Stimulated activated CD8-positive, alpha-beta memory T cell treated with anti-CD3 and anti-CD28 coated beads, Interleukin-4, amount 100 ng/mL, for 24 hours (primary cell): ENCODE data around the gene TACC2.

Experiments used
- DNase-seq: peaks from one replicate; pipeline ENCODE4 v3.0.0-alpha.2; 2020; ENCODE audit warnings: low read depth

TACC2 gene

DNA sequence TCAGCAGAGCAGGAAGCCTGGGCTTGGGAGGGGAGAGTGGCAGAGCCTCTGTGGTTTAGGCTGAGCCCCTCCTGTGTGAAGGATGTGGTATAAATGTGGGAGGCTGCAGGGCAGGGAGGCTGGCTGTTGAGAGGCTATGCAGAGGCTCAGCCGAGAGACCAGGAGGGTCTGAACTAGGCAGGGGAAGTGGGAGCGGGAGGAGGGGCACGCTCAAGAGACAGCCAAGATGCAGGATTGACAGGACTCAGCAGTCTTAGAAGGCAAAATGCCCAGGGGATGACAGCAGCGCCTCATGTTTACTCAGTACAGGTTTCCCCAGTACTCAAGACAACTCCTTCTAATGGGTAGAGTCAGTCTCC, 306.5 kb downstream of the TACC2 start:
- DNase-seq: no peak

GRCh38 chr10:122296363-122297120, 307.6 kb downstream of the TACC2 start:
- no peak for DNase-seq

DNA sequence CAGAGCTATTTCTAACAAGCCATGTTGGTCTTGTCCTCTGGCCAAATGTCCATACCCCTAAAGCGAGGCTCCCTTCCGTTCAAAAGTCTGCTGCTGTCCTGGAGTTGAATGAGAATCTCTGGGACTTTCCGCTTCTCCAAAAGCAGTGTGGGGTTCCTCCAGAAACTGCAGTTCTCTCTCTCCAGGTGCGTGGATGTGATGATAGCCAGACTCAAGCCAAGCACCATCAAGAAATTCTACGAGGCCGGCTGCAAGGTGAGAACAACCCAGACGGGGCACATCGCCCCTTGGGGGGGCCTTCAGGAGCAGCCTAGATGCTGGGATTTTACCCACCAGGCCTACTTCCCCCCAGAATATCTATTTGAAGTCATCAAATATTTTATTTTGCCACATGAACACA, 308.6 kb downstream of the TACC2 start:
- no peak for DNase-seq

- no peak for DNase-seq
Observed at GRCh38 chr10:122298206-122298597, 309.2 kb downstream of the TACC2 start.

- DNase-seq: peak; percentile 52
Observed at GRCh38 chr10:122298598-122299301, 309.8 kb downstream of the TACC2 start.

DNA sequence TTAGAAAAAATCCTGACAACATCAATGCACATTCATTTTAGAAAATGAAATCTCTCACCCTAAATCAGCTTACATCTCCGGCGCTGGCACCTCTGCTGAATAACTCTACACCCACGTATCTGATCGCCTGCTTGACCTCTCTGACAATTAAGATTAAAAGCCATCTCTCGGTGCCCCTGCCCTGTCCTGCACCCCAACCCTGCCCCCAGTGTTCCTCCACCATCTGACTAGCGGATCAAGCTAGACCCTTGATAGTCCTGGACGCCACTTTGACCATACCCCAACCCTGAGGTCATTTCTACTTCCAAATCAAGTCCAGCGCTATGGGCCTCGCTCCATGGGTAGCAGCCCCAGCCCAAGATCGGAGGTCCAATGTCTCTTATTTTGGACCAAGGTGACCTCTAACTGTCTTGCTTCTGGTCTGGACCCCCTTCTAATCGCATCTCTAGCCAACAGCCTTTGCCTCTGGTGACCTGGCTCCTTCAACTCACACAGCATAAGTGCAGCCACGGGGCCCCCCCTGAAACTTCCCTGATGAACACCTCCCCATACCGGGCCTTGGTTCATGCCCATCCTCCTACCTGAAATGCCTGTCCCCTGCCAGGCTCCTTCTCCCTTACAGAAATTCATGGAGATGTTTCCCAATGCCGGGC, 310.6 kb downstream of the TACC2 start:
- no peak for DNase-seq

DNA sequence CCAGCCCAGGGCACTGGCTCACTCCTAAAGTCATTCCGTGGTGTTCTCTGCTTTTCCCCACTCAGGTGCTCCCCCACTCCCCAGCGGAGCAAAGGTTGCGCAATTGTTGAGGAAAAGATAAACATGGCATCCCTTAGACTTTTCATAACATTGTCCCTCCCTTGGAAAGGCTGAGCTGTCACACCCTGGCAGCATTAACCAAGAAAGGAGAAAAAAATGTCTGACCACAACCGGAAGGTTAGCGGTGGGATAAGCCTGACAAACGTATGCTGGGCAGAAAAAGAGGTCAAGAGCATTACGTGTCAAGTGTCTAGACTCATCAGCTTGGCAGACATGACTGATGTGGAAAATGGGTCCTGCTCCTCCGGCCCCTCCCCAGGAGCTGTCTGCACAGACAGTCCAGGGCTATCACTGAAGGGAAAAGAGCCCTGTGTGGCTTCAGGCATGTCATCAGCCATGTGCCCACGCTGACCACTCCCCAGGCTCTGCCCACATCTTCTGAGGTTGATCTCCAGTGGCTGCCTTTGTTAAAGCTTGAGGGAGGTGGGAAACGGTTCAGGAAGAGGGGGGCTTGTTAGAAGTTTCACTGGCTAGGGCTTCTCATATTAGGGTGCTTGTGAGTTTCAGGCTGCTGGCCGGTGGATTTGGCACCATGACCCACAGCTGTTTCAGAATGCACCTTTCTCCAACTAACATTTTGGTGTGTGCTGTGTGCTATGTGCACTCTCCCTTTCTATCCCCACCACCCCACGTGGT, 312.3 kb downstream of the TACC2 start:
- no peak for DNase-seq

GRCh38 chr10:122301811-122302115, 312.8 kb downstream of the TACC2 start:
- no peak for DNase-seq

DNA sequence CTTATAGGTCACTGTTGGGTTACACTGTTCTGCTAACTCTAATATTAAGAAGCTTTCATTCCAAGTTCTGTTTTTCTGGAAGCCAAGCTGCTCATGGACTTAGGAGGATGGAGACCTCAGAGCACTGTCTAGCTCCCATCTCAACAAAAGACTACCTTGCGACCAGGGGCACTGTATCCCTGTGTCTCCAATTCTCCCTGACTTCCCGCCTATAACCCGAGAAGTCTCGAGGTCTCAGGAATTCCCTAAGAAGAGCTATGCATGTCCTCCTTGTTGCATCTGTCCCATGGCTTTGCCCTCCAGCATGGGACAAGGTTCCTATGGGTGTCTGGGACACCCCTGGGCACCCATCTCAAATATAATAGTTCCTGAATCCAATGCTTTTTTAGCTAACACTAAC, 313.4 kb downstream of the TACC2 start:
- no peak for DNase-seq

- DNase-seq: no peak
Observed at GRCh38 chr10:122303271-122304053, 314.5 kb downstream of the TACC2 start.
